ENCODE measurements around the gene TMEM63C.

The TMEM63C gene, protein sequence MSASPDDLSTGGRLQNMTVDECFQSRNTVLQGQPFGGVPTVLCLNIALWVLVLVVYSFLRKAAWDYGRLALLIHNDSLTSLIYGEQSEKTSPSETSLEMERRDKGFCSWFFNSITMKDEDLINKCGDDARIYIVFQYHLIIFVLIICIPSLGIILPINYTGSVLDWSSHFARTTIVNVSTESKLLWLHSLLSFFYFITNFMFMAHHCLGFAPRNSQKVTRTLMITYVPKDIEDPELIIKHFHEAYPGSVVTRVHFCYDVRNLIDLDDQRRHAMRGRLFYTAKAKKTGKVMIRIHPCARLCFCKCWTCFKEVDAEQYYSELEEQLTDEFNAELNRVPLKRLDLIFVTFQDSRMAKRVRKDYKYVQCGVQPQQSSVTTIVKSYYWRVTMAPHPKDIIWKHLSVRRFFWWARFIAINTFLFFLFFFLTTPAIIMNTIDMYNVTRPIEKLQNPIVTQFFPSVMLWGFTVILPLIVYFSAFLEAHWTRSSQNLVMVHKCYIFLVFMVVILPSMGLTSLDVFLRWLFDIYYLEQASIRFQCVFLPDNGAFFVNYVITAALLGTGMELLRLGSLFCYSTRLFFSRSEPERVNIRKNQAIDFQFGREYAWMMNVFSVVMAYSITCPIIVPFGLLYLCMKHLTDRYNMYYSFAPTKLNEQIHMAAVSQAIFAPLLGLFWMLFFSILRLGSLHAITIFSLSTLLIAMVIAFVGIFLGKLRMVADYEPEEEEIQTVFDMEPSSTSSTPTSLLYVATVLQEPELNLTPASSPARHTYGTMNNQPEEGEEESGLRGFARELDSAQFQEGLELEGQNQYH

DNA sequence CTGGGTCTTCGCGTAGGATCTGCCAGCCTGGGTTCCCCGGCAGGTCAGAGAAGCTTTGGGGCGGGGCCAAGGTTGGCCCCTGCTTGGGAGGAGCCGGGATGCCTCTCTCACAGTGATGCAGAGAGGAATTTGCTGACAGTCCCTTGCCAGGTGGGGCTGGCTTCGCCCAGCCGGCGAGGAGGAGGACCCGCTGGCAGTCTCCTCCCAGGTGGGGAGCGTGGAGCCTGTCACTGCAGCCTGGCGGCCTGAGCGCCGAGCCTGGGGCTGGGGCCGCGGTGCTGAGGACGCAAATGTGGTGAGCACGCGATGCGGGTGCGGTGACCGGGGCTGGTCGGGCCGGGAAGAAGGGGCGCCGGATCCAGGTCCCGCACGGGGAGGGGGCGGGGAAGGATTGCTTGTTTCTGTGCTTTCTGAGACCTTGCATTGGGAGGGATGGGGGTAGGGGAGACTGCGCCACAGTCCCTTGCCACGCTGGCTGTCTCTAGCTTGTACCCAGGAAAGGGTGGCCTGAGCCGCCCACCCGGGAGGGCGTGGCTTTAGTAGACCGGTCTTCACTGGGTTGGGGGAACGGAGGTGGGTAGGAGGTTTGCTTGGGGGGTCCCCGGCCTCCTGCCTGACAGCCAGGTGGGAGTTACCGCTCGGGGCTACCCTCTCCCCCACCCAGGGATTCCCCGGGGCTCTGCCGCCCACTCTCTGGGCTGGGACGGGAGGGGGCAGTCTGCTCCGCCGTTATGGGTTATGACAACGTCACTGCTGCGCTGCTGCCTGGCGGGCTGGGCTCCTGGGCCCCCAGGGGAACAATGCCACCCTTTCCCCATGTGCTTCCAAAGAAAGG lies at the start of gene TMEM63C:
TSS of gene TMEM63C (plus strand) at position 196 of the 835 bp plus-strand sequence. CDS start 37,016 bp downstream, outside the sequence.
- DNase-seq: peak; percentile 65

DNA sequence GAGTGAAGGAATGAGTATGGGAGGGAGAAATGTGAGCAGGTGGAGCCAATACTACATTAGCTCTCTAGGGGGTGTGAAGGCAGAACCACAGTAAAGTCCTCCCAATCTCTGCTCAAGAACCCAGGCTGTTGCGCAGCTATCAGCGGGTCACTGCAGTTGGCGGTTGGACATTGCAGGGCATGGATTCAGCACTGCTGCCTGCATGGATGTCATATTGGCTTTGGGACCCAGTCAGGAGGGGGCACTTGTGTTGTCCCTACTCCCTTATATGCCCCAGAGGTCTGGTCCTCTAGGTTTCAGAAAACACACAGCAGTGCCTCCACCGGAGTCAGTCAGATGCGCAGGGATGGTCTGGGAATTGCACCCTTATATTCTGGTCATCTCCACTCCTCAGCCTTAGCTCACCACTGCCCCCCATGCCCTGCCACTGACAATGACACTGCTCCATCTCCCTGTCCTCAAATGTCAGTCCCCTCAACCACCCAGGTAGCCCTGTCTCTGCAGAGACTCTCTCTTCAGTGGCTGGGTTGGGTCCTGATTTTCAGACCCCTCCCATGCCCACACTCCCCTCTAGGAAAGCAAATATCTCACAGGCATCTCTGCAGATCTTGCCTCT lies 49.6 kb upstream of the TMEM63C start:
- no peak for DNase-seq

DNA sequence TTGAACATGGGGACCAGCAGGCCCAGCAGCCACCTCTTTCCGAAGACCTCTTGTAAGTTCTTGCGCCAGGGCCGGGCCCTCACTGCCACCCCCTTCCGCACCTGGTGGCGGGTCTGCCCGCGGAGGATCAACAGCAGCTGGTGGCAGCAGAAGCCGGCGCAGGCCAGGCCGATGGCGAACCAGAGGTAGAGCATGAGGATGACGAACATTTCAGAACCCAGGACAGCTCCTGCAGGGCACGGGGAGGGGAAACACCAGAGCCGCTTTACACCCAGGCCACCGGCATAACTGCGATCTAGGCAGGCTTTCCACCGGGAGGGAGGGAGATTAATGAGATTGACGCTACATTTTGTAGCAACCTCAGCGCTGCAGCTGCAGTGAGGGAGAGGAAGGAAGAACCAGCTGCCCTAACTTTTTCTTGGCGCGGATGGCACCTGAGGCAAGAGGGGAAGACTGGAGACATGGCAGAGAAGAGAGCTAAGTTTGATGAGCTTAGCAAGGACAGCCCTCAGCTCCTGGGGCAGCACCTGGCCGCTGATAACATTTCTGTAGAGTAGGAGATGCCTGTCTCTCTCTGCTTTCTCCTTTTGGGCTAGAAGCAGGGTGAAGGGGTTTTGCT lies 47.8 kb upstream of the TMEM63C start:
- peak; percentile 51 for DNase-seq

DNA sequence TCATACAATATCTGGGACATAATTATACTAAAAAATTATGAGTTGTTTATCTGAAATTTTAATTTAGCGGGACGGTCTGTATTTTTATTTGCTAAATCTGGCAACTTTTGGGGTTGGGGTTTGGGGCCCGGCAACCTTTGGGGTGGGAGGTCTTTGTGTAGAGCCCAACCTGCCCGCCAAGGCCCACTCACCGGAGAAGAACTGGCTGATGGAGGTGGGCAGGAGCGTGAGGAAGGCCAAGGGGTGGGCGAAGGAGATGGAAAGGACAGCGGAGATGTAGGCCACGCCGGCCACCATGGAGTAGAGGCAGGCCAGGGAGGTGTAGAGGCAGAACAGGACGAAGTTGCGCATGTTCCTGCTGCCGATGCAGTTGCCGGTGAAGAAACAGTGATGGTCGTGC lies 42.6 kb upstream of the TMEM63C start:
- no peak for DNase-seq

DNA sequence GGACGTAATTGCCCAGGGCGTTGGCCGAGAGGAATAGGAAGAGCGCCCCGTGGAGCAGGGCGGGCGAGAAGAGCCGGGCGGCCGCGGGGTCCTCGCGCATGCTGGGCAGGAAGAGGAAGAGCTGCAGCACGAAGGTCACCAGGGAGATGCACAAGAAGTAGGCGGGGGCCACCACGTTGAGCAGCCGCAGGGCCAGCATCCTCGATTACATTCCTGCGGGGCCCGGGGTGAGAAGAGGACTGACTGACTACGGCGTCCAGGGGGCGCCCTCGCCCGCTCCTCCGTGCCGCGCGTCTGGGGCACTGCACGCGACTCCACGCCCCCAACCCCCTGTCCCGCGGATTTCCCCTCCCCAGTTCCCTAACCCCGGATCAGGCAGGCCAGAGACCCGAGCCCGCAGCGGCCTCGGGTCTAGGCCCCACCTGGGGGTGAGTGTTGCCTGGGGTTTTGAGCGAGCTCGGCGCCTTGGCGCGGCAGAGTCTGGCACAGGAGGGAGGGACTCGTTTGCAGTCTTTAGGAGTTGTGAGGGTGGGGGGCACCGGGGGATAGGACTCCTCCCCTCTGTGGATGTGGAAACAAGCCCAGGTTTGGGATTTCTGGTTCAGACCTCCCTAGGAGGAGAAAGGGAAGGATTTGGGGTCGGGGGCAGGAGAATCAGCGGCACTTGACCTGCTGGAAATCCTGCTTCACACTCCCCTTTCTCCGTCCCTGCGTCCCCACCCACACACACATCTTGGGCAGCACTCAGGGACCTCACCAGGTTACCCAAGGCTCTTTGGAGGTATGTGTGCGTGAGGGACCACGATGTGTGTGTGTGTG lies 41.8 kb upstream of the TMEM63C start:
- DNase-seq: peak; percentile 24

DNA sequence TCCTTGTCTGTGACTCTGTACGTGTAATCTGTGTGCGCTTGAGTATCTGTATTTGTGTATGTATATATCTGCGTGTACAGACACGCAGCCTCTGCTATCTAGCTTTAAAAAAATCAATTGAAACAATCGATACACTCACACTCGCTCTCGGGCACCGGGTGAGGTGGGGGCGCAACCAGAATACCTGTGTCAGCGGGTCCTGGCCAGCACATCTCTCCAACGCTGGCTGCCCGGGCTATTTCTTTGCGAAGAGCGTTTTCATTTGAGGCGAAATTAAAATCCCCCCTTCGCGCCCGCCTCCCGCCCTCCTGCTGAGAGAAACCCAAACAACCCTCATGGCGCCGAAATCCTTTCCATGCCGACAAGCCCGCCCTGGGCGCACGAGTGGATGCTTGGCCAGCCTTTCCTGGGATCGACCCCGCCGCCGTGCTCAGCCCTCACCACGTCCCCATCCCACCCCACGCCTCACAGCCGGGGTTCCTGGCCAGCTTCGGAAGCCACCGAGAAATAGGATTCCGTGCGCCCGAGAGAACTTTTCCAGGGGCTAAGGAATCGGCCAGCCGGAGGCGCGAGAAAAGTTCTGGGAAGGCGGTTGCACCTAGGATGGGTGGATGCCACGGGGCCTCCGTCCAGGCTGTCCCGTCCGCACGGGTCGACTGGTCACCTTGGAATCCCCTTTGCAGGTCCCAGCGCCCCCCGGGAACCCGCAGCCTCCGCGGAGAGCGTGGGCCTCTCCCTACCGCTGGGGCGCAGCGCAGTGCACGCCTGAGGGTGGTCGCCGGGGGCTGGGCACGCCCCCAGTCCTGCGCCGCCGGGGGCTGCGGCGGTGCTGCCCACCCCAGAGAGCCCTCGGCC lies 41.0 kb upstream of the TMEM63C start:
- no peak for DNase-seq

DNA sequence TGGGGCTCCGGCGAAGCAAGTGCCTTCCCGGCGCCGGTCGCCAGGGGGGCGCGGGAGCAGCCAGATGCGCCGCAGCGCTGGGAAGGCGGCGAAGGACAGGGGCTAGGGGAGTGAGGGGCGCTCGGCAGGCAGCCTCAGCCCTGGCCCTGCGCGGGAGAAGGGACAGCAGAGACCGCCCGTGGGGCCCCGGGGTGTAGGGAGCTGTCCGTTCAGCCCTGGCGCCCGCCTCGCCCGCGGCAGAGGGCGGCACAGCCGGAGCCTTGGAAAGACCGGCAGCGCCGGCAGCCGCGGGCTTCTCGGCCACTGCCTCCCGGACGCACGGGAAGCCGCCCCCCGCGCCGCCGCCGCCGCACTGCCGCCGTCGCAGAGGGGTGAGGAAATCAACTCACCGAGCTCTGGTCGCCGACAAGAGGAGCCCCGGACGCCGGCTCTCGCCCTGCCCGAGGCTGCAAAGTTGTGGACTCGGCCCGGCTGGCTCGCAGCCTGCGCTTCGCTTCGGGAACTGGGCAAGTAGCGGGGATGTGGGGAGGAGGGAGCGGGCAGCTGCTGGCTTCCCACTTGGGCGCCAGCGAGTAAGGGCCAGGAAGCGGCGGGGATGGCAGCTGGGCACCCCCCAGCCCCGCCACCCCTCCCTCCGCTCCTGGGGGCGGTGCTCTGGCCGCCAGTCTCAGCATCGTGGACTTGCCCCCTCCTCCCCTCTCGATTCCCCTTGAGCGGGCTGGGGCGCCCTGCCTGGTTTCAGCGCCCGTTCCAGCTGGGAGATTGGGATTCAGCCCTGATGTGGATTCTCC lies 40.2 kb upstream of the TMEM63C start, which contains the start of gene ZDHHC22:
TSS of gene ZDHHC22 (minus strand) at position 578 of the 791 bp plus-strand sequence. CDS start 2,053 bp downstream, outside the sequence.
- DNase-seq: no peak

DNA sequence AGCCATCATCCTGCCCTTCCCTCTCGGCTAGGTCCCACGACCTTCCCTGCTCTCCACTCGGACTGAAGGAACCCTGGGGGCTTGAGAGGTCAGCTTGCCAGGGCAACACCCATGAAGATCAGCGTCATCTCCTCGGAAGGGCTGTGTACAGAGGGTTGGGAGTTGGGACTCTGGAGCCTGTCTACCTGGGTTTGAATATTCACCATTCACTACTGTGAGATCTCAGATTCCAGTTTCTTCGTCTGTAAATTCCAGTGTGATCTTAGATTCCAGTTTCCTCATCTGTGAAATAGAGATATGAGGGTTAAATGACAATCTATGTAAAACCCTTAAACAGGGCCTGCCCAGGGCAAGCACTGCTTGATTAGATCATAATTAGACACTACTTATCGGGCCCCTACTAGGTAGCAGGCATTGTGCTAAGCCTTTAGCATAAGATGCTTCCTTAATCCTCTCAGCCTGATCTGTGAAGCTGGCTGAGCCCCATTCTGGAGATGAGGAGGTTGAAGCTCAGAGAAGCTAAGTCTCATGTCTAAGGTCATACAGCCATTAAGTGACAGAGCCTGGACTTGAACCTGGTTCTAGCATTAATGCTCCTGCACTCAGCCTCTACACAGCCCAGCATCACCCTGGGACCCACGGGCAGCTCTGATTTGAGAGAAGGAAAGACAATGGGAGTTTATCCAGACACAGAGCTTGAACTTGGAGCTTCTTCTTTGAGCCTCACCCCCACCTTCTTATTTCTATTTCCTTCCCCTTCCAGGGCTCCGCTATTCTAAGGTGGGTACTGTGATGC lies 39.4 kb upstream of the TMEM63C start:
- no peak for DNase-seq

DNA sequence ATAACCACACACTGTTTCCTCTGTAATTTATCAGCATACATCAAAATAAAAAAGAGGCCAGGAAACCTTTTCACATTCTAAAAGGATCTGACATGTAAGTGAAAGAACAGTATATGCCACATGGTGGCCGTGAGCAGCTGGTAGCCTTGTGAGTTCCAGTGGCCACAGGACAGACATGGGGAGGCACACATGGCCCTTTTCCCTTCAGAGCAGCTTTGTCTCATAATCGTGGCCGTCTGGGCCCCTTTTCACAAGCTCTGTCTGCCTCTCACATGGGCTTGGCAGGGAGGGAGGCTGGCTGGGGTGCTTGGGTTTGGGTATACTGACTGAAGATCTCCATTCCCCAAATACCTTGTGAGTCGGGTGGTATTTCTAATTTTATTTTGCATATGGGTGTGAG lies 38.5 kb upstream of the TMEM63C start:
- no peak for DNase-seq

DNA sequence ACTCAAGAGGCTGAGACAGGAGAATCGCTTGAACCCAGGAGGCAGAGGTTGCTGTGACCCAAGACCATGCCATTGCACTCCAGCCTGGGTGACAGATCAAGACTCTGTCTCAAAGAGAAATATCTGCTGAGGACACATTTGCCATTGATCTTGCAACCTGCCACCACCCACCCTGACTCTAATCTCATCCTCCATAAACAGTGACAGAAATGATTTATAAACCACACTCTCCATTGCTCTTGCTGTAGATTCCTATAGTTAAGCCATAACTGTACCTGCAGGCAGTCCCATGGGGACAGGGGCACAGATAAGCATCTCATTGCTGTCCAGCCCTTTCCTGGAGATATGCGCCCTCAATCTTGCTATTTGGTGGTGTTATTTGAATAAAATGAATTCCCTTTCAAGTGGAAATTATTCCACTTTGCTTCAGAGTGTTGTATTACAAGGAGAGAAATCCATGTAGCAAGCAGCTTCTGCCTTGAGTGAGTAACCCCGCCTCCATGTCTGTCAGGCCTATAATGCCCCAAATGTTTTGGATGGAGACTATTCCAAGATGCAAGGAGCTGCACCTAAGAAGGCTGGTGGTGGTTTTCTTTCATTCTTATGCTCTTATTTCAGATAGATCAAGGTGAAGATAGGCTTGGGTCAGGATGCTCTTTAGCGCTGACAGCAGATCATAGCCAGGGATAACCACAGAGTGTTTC lies 37.0 kb upstream of the TMEM63C start:
- no peak for DNase-seq

DNA sequence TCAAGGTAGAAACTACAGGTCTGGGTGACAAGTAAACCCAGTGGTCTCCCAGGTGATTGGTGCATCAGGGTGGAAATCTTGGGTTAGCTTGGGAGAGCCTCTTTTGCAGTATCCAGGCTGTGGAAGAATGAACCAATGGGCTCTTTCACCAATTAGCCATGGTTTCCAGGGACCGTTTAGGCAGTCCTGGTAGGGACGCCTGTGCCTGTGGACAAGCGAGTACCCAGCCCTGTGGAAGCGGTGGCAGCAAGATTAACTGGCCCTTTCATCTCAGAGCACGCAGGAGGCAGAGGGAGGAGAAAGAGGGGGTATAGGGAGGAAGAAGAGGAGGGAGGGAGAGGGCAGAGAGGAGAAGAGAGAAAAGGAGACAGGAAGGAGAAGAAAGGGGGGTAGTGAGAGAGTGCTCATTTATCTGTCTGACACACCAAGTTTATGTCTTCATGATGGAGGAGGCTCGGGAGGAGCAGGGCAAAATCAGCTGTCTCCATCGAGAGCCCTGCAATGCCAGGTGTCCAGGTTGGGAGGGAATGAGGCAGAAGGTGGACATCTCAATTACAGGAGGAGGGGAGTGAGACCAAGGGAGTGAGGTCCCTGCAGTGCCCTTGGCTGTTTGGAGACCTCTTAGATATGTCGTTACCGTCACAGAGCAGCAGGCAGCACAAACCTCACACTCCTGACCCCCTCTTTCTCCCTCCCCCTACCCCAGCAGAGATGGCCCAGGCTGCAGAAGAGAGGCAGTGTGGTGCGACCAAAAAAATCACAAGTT lies 35.4 kb upstream of the TMEM63C start:
- no peak for DNase-seq

DNA sequence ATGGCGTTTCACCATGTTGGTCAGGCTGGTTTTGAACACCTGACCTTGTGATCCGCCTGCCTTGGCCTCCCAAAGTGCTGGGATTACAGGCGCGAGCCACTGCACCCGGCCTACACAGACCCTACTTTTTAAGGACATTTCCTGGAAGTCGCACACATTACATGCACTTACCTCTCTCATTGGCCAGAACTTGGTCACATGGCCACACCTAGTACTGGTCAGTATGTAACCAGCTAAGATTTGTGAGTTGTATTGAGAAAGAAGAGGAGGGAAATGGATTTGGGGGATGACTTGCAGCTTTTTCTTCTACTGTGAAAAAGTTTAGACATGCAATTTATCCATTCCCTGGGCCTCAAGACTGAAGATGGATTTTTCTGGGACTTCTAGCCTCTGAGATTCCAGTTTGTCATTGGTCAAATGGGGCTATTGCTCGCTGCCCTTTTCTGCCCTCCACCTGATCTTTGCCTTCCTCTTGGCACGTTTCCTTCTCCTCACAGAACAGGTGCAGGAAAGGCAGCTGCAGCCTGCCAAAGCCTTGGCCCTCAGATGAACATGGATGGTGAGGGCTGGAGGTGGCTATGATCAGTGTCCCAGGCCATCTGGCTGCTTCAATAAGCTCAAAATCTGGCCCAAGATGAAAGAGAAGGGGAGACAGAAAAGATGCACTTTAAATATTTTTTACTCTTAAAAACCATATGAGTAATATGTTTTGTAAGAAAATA lies 32.9 kb upstream of the TMEM63C start:
- DNase-seq: no peak

DNA sequence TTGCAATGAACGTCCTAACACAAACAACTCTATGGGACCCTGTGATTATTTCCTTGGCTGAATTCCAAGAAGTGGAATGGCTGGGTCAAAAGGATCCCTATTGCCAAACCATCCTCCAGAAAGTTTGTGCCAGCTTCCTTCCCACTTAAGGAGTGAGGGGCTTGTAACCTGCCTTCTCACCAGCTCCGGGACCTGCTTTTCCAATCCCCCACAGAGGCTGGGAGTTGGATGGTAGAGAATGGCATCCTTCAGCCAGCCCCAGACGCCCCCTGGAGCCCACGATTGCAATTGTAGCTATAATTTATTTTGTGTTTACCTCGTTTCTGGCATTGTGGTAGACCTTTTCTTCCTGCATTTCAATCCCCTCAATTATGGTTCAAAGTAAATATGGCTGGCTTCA lies 30.4 kb upstream of the TMEM63C start:
- no peak for DNase-seq

DNA sequence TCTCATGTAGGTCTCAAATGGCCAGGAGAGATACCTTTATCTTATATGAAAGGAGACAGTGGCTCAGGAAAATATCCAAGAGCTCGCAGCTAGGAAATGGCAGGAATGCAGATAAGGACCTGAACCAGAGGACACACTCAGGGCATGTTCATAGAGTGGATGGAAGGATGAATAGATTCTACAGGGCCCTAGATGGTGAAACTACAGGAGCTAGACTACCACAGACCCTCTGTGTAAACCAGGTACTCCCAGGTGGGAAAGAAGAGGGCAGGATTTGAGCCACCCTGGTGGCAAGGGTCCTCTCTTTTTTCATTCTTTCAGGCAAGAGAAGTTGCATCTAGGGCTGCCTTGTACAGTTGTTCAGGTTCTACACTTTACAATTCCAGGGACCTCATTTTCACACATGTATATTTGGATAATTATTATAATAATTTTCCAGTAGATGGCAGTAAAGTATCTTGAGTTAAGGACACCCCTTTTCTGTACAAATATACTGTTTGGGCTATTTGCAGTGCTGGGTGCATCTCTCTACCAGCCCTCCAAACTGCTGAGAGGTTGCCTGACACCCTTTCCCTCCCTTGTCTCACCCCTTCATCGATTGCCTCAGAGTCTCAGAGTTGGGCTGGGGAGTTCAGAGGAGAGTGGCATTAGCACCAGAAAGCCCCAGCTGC lies 29.5 kb upstream of the TMEM63C start:
- DNase-seq: no peak

DNA sequence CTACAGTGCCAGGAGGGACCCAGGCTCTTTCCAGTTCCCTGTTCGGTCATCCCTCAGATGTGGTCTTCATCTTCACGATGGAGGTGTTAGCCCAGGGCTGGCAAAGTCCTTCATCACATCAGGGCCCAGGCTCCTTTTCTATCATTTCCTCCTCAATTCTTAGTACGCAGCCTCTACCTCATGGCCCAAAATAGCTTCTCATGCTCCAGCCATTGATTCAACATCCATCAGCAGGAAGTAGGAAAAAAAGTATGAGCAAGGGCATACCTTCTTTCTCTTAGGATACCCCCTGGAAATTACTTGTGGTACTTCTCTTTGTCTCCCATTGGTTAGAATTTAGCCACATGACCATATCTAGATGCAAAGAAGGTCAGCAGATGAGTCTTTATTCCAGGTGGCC lies 27.8 kb upstream of the TMEM63C start:
- DNase-seq: no peak

DNA sequence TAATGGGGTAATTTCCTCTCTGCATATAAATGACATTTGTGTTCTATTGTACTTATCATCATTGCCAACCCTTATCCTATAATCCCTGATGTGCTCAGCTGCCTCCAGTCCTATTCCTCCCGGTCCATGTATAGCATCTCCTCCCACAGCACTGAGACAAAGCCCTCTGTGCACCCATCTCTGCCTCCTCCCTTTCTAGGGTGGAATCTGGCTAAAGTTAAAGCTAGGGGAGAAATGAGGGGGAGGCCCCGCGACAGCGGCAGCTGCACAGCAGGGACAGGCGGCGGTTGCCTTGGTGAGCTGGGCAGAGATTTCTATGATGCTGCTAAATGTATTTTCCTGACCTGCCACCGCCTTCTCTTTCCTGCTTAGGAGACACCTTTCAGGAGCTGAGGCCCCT lies 27.2 kb upstream of the TMEM63C start:
- no peak for DNase-seq
